ENCODE measurements around the gene DNAJC16. TPM values are rescaled to one million over a fixed set of nuclear protein-coding genes. Genes with fewer than 3 reads are reported as not detected.
A peak's percentile ranks its signal among the peaks of the same experiment; 100 is the strongest.

Gene DNAJC16
- total and polyA plus RNA-seq, 2 of the 13 experiments (the other 11 are each of a cell fraction or from before 2014, with no cell fraction given) = 11.4 to 15.4 TPM

GRCh38 chr1:15584489-15585363 is 58.1 kb downstream of the DNAJC16 start, which contains the start of gene AGMAT (continued):
- TF ChIP-seq BCLAF1 (IDR thresholded peaks at IDR 0.05) = no peak
- peak; percentile 52; the same call in 1 of the 2 replicates for TF ChIP-seq ZNF180 (CRISPR knock-in tag; IDR thresholded peaks at IDR 0.05; ENCODE audit: borderline replicate concordance, low read depth)
- TF ChIP-seq ATF1 (CRISPR knock-in tag; IDR thresholded peaks at IDR 0.05) = no peak
- TF ChIP-seq, protein P1, sequence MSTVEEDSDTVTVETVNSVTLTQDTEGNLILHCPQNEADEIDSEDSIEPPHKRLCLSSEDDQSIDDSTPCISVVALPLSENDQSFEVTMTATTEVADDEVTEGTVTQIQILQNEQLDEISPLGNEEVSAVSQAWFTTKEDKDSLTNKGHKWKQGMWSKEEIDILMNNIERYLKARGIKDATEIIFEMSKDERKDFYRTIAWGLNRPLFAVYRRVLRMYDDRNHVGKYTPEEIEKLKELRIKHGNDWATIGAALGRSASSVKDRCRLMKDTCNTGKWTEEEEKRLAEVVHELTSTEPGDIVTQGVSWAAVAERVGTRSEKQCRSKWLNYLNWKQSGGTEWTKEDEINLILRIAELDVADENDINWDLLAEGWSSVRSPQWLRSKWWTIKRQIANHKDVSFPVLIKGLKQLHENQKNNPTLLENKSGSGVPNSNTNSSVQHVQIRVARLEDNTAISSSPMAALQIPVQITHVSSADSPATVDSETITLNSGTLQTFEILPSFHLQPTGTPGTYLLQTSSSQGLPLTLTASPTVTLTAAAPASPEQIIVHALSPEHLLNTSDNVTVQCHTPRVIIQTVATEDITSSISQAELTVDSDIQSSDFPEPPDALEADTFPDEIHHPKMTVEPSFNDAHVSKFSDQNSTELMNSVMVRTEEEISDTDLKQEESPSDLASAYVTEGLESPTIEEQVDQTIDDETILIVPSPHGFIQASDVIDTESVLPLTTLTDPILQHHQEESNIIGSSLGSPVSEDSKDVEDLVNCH (CRISPR knock-in tag; IDR thresholded peaks at IDR 0.05) = 0 out of 2 replicates have a peak, but pooled peaks have one; percentile 53
- no peak for TF ChIP-seq PHB2 (IDR thresholded peaks at IDR 0.05; ENCODE audit: partially characterized antibody)
- no peak for TF ChIP-seq JARID2 (CRISPR knock-in tag; IDR thresholded peaks at IDR 0.05; ENCODE audit: insufficient replicate concordance)
- TF ChIP-seq RFXAP (CRISPR knock-in tag; IDR thresholded peaks at IDR 0.05; ENCODE audit: borderline replicate concordance) = peak; percentile 87
- TF ChIP-seq NFE2 (CRISPR knock-in tag; IDR thresholded peaks at IDR 0.05) = no peak
- peak; percentile 76; the same call in 1 of the 2 replicates for TF ChIP-seq ZNF431 (CRISPR knock-in tag; IDR thresholded peaks at IDR 0.05; ENCODE audit: borderline replicate concordance, low read depth)
- TF ChIP-seq ZBTB7B (CRISPR knock-in tag; IDR thresholded peaks at IDR 0.05) = peak; percentile 93
- TF ChIP-seq XBP1 (CRISPR knock-in tag; IDR thresholded peaks at IDR 0.05) = no peak
- TF ChIP-seq SNAPC4 (CRISPR knock-in tag; IDR thresholded peaks at IDR 0.05) = no peak
- no peak for TF ChIP-seq ZBTB44 (CRISPR knock-in tag; IDR thresholded peaks at IDR 0.05)
- TF ChIP-seq CC2D1A (CRISPR knock-in tag; IDR thresholded peaks at IDR 0.05) = no peak
- TF ChIP-seq CREB1 (IDR thresholded peaks at IDR 0.05) = no peak
- no peak for TF ChIP-seq CREB1 (CRISPR knock-in tag; IDR thresholded peaks at IDR 0.05)
- peak; percentile 85; the same call in 1 of the 2 replicates for TF ChIP-seq NFIB (CRISPR knock-in tag; IDR thresholded peaks at IDR 0.05; ENCODE audit: borderline replicate concordance)
- TF ChIP-seq ZMYM2 (CRISPR knock-in tag; IDR thresholded peaks at IDR 0.05) = peak; percentile 92

Data from HepG2 (cell line).